ENCODE measurements around the gene LONRF2.
"Not testable (repeated sequence)": the region's sequence is repeated elsewhere in the genome, so short reads cannot be mapped to it uniquely, and the experiment has no call there.

Gene LONRF2

DNA sequence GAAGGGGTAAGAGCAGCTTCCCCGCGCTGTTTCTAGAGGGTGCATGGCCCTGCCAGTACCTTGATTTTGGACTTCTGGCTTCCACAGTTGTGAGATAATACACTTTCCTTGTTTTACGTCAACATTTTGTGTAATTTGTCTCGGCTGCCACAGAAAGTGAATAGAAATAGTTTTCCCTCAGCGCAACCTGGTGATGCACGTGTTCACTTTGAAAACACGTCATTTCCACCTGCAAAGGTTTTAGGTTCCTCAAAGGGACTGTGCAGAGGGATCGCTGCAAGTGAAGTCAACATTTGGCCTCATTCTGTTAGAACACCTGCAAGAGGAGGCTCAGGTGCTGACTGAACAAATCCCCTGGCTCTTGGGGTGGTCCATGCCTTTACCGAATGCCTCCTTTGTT, 71.7 kb downstream of the LONRF2 start:
- DNase-seq: no peak

DNA sequence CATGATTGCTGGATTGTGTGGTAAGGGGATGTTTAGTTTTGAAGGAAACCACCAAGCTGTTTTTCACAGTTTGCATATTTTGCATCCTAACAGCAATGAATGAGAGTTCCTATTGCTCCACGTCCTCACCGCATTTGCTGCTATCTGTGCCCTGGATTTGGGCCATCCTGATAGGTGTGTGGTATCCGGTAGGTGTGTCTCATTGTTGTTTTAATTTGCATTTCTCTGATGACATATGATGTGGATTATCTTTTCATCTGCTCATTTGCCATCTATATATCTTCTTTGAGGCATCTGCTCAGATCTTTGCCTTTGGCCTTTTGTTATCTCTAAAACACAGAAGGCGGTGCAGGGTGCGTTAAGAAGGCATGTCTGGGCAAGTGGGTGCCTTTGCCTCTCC, 73.3 kb downstream of the LONRF2 start:
- no peak for DNase-seq

DNA sequence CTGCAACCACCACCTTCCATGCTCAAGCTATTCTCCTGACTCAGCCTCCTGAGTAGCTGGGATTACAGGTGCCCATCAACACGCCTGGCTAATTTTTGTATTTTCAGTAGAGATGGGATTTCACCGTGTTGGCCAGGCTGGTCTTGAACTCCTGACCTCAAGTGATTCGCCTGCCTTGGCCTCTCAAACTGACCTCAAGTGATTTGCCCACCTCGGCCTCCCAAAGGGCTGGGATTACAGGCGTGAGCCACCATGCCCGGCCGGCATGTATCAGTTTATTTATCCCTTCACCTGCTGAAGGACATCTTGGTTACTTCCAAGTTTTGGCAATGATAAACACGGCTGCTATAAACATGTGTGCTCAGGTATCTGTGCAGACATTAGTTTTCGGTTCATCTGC, 73.7 kb downstream of the LONRF2 start:
- DNase-seq: not testable (repeated sequence)

DNA sequence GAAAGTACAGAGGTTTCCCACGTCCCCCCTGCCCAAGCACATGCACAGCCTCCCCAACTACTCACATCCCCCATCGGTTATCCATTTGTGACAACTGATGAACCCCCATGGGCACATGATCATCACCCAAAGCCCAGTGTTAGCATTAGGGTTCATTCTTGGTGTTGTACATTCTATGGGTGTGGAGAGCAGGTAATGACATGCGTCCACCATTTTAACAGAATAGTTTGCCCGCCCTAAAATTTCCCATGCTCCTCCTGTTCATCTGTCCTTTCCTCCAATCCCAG, 74.3 kb downstream of the LONRF2 start:
- no peak for DNase-seq

DNA sequence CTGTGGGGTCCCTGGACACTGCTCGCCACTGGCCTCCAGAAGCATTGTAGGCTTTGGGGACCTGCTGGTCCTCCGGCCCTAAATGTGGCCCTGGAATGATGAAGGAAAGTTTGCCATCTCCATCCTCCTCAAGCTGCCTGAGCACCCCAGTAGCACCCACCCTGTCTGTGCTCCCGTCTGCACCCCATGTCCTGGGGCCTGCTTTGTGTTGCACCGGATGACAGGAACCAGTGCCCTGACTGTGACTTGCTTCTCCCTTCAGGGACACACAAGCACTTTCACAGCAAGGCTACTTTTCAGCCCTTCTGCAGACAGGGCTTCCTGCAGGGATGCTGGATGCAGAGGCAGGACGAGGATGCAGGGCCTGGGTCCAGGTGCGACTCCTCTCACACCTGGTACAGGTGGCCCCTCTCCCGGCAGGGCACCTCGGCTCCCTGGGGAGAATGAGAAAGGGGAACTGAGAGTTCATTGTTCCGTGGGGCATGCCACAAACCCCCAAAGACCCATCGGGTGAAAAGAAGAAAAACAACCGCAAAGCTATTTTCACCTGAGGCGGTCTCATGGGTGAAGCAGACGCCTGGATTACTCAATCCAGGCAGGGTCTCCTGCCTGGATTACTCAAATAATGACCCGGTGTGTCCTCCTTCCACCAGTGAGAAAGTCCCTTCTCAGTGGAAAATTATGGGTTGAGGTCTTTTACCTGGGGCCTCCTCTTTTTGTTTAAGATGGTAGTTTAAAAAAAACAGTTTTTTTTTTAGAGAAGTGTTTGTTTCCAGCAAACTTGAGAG, 74.9 kb downstream of the LONRF2 start:
- DNase-seq: no peak

DNA sequence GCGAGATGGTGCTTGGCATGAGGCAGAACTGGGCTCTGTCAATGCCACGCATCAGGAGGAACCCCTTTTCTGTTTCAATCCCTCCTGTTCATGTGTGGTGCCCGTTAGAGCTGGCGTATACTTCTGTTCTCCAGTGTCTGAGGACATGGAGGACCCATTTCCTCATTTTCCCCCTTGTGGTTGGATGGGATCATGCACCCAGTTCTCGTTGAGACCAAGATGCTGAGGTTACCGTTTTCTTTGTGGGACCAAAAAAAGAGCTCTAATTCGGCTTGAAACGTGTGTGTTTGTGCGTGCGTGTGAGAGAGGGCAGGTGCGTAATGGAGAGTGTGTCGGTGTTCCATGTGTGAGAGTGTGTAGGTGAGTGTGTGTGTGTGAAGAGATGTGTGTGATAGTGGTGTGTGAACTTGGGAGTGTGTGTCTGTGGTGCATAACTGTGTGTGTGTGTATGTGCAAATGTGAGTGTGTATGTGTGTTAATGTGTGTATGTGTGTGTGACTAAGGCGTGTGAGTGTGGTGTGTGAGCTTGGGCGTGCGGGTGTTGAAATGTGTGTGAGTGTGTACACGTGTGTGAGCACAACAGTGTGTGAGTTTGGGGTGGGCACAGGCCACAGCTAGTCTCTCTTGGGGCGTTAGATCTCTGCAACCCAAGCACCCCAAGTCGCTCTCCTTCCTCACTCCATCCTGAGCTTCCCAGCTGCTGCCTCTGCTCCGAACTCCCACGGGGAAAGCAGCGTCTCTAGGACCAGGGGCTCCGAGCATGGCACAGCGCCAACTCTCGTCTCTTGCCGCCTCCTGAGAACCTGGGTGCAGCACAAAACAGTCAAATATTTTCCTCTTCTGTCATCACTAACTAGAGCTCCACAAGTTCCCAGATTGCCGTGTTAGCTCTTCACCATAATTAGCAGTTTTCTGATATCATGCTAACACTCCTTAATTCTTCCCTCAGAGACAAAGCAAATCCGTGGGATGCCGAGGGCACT, 75.8 kb downstream of the LONRF2 start:
- no peak for DNase-seq

DNA sequence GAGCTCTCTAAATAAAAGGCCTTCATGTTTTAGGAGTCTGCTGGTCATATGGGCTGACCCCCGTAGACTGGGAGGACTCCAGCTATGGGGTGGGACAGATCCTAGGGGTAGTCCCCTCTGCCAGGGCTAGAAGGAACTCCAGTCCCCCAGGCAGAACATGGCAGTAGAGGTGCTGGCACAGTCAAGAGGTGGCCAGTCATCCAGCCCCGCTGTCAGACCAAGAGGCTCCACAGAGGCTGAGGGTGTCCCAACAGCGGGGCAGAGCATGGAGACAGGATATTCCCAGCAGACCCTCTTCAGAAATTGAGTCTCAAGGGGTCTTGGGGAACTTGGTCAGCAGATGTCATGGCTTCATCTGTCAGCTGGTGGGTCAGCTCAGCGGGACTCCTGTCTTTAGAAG, 76.6 kb downstream of the LONRF2 start:
- DNase-seq: no peak

DNA sequence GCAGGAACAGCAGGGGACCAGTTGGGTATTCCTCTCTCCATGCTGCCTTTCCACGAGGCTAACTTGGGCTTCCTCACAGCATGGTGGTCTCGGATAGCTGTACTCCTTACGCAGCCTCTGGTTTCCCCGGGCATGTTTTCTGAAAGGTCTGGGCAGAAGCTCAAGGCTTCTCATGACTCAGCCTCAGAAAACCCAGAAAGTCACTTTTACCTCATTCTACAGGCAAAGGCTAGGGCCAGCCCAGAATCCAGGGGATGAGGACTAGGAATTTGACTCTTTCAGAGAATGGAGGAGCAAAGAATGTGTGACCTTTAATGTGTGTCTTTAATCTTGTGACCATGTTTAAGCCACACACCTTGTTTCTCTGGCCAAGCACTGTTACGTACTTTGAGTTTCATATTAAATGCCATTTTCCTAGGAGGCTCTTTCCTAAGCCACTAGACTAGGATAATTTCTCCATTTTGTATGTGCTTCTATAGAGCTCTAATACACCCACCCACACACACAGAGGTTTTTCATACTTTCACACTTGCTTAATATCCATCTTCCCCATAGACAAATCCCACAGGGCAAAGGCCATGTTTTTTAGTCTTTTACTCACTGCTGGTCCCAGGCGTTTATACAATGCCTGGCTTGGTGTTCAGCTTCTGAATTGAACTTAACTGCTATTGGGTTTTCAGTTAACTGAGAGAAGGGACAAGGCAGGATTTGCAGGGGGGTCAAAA, 77.3 kb downstream of the LONRF2 start:
- DNase-seq: no peak

DNA sequence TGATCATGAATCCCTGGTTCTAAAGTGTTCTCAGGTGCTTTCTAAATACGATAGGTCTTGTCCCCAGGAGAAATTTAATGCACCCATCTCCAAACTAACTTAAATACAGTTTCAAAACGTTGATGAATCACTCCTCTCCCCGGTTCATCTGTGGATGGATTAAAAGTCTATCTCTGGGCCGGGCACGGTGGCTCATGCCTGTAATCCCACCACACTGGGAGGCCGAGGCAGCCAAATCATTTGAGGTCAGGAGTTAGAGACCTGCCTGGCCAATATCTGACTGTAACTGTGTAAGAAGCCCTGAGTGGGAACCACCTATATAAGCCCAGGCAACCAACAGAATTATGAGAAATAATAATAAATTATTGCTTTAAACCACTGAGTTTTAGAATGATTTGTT, 78.7 kb downstream of the LONRF2 start:
- DNase-seq: no peak

DNA sequence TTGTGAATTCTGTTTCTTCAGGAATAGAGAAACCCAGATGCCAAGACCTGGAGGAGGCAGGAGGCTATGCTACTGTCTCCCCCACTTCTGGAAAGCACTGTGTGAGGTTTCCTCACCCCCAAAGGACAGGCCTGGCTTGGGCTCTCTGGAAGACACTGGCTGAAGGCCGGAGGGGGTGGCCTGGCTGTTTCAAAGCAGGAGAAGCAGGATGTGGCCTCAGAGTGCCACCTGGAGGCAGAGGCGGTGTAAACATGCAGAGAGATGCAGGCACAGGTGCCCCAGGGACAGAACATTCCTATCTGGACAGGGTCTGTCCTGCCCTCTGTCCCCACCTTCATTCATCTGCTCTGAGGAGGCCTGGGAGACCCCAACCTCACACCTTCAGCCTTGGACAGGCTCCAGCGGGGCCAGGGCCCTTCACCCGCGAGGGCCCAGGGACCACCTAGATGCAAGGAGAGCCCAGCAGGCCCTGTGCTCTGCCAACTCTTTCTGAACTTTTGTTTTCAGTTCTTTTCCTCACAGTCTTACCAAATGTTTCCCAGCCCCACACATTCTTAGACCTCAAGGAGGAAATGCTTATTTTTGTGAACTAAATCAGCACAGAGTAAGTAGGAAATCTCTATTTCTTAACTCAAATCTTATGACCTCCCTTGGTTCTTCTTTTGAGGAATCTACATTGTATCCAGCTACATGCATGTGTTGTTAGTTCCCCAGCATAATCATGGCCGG, 79.2 kb downstream of the LONRF2 start:
- DNase-seq: no peak

DNA sequence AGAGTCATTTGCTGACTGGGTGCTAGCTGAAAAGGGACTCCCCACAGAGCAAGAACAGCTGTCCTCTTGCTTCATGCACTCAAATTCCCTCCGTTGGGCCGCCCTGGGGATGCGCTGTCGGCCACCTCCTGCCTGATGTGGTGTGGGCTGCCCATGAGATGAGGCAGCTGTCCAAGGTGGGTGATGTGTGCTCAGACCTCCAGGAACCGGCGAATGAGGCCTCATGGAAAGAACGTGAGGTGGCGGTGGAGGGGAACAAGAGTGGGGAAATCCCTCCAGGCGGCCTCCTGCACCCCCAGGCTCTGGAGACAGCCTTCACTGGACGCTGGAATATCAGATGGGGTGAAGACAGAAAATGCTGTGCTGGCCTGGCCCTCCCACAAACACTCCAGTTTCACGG, 79.8 kb downstream of the LONRF2 start:
- DNase-seq: no peak

DNA sequence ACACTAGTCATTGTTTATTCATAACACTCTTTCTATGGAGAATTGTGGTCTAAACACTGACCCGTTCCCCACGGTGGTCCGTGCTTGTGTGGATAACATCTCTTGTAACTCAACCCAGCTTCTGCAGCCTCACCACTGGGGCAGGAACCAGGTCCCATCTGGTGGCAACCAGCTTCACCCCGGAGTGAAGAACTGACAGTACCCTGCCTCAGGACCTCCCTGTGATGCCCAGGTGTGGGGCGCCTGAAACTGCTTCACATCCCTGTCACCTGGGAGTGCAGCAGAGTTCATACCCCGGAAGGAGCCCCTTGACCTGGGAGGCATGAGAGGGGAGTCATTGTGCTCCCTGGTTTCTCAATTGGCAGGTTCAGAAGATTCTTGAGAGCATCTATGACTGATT, 81.1 kb downstream of the LONRF2 start:
- DNase-seq: no peak

DNA sequence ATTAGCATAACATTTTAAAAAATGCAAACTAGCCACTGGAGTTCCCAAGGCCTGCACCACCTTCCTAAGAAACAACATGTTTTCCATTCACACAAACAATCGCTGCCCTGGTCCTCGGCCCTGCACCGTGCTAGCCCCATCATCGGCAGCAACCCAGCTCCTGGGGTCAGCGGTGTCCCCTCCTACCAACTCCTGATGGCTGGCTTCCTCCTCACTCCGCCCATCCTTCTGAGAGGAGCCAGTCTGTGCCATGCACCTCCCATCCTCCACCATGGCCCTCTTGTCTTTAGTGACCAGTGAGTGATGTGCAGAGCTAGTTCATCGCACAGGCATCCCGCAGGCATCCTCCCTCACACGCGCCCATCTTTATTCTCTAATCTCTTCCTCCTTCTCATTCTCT, 81.9 kb downstream of the LONRF2 start:
- DNase-seq: no peak

DNA sequence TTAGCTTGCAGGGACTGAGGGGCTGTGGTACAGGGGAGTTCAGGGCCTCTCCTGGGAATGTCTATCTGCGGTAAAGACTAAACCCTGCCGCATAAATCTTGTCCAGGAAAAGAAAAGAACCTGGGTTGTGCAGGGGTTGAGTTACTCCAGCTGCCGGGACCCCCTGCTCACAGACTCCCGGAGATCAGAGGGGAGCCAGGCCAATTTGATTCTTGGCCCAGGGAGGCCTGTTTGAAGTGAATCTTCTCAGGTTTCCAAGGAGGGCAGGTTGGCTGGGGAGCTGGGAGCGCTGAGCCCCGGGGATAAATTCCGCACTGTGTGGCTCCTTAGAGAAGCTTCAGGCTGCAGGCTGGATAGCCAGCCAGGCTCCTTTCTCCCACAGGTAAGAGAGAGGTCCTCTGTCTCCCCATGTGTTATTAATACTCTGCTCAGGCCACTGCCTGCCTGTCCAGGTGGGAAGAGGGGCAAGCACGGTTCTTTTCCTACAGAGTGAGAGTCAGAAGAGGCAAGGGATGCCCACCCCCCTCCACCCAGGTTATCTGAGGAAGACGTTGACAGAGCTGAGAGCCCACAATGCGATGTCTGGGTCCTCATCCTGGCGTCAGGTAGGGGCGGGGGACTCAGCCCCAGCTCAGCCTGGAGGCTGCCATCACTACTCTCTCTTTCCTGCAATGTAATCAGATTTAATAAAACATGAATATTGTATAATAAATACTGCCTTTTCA, 82.7 kb downstream of the LONRF2 start:
- DNase-seq: no peak

DNA sequence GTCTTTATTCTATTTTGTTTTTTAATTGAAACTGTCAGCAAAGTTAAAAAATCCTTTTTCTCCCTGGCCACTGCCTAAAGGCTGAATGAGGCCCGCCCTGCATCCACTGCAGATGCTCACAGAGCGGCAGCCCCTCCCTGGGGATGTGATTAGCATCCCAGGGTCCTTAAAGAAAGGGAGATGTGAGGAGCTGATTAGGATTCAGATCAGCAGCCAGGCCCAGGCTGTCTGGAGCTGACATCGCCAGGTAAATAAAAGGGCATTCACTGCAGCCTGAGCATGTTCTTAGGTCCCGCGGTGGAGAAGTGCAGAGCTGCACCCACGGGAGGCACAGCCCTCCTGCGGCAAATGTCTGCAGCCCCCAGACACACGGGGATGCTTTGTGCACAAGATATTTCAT, 83.8 kb downstream of the LONRF2 start:
- no peak for DNase-seq

DNA sequence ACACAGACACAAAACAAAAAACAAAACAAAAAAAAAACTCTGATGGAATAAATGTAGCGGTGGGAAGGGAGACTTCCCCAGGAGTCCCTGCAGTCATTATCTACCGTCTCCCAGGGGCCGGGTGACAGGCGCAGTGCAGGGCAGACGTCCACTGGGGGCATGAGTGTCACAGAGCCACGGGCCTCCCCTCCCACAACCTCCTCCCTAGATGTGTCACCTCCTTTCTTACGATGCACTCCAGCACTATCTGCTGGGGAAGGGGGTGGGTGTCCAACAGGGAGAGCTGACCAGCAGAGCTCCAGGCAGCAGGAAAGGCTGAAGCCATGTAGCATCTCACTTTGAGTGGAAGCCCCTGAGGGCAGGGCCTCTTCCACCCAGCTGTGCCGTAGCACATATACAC, 84.5 kb downstream of the LONRF2 start:
- no peak for DNase-seq

DNA sequence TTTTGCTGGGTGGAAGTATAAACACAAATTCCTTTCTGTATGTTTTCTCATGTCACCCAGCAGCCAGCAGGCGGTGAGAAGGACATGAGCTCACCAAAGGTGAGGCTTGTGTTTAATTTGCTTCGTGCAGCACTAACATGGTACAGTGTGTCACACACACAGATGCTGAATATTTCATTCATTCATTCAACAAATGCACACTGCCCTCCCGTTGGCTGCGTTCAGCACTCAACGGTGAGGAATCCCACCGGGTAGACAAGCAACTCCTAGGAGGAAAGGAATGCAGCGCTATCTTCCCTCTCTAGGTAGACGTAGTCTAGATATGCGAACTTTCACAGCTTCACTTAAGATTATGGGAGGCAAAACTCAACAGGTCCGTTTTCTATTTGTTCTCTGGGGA, 85.1 kb downstream of the LONRF2 start:
- DNase-seq: no peak

DNA sequence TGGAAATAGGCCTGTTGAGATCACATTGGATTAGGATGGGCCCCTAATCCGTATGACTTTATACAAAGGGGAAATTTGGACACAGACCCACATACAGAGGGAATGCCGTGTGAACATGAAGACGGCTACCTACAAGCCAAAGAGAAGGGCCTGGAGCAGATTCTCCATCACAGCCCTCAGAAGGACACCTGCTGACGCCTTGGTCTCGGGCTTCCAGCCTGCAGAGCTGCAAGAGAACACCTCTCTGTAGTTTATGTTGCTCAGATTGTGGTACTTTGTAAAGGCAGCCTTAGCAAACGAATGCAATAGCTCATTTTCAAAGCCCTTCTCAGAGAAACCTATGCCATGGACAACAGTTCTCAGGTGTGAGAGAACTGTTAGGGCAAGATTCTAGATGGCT, 86.1 kb downstream of the LONRF2 start:
- DNase-seq: no peak

DNA sequence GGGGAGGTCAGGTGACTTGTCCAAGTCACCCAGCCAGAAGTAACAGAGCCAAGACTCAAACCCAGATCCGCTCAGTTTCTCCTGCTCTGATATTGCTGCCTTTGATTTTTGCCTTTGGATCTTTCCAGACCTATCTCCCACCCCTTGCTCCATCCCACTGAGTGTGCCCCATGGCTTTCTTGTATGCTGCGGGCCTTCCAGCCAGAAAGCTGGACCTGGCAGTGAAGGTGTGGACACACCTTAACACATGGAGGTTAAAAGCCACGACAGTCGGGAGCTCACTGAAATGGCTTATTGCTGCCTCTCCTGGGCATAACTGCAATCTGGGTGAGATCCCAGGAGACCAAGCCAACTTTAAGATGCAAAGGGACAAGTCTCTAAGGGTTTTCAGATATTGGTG, 86.7 kb downstream of the LONRF2 start:
- DNase-seq: no peak

DNA sequence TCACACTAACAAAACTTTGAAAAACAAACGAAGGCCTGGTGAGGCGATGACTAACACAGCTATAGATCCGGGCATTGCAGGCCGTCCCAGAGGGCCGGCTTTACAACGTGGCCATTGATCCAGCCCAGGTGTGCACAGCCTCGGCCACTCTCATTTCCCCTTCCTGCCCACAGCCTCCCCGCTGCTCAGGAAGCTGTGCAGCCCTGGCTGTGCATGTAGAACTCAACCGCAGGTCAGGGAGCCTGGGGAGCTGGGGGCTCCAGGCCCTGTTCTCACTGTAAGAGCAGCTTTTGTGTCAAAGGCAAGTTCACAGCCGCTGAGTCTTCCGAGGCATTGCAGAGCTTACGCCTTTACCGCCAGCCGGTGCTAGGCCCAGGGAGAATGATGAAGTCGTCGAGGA, 87.2 kb downstream of the LONRF2 start:
- DNase-seq: no peak

DNA sequence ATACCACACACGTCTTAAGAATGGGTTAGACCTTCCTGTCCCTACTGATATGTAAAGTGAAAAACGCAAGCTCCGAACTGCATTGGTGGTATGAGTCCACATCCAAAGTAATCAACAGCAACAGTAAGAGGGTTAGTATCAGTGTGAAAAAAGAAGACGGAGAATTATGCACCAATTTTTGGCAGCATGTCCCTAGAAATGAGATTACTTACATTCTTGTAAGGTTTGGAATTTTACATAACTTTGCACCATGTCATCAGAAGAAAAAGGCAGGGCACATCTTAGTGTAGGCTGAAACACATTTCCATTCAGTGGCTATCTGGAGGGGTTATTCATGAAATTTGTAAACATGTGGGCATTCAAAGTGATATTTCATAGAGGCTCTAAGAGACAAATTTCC, 88.2 kb downstream of the LONRF2 start:
- DNase-seq: no peak

DNA sequence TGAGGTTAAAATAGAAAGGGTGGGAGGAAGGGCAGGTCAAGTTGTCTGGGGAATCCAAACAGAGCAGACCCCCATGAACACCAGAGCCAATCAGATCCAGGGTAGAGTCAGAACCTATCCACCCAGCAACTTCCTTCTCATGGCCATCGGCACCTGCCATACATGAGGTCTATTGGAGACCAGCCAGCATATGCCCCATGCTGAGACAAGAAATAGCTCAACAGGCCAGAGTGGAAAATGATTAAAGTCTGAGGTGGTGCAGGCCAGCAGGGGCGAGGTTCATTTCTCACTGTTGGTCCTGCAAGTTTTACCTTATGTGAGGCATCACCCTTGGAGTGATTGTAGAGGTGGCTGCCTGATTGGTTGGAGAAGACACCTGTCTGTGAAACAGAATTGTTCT, 89.2 kb downstream of the LONRF2 start:
- no peak for DNase-seq

Data from NCI-H1417 treated with DMSO at 0.1 percent for 48 hours (cell line).